K562 (cell line): ENCODE data around the gene MASP1. TPM values are rescaled to one million over a fixed set of nuclear protein-coding genes. Genes with fewer than 3 reads are reported as not detected.

Experiments used
- CHD4 ChIP-seq: fragments of 200-600 bp; sonication (generic); IDR thresholded peaks from 3 replicates; pipeline ENCODE4 v1.6.1; 2012; ENCODE audit warnings: low read depth, mild to moderate bottlenecking, mixed read lengths, low read length, inconsistent platforms; ENCODE audit not compliant: insufficient read depth, insufficient replicate concordance, poor library complexity, severe bottlenecking
- CREB3 ChIP-seq: fragments of 450-650 bp; conservative IDR thresholded peaks from 2 replicates; pipeline ENCODE4 v1.6.1; 2016; ENCODE audit warnings: missing genetic modification characterization, low read depth, mild to moderate bottlenecking, missing compliant biosample characterization, moderate library complexity
- E4F1 ChIP-seq: fragments of 250-450 bp; sonication (Bioruptor Pico); IDR thresholded peaks from 2 replicates; pipeline ENCODE4 v1.5.0; 2021; ENCODE audit warnings: mild to moderate bottlenecking, borderline replicate concordance
- IRF1 ChIP-seq: sonication (generic); formaldehyde crosslinking; IDR thresholded peaks from 2 replicates; pipeline ENCODE4 v1.8.0; 2022; ENCODE audit warnings: missing genetic modification reagents, mild to moderate bottlenecking, borderline replicate concordance
- MIER1 ChIP-seq: fragments of 450-650 bp; IDR thresholded peaks from 2 replicates; pipeline ENCODE4 v1.6.1; 2016; ENCODE audit warnings: antibody characterized with exemption, mild to moderate bottlenecking, low read depth
- NCOA6 ChIP-seq: fragments of 450-650 bp; IDR thresholded peaks from 2 replicates; pipeline ENCODE4 v1.6.1; 2017; ENCODE audit warnings: mild to moderate bottlenecking
- PRDM10 ChIP-seq: fragments of 450-650 bp; IDR thresholded peaks from 2 replicates; pipeline ENCODE4 v1.6.1; 2018; ENCODE audit not compliant: partially characterized antibody
- THAP7 ChIP-seq: fragments of 250-450 bp; sonication (Bioruptor Pico); IDR thresholded peaks from 2 replicates; pipeline ENCODE4 v1.5.0; 2021
- XRCC3 ChIP-seq: fragments of 450-650 bp; IDR thresholded peaks from 2 replicates; pipeline ENCODE4 v1.6.1; 2017; ENCODE audit warnings: mild to moderate bottlenecking, moderate library complexity
- ZNF316 ChIP-seq: fragments of 450-650 bp; IDR thresholded peaks from 2 replicates; pipeline ENCODE4 v1.6.1; 2016
- ZNF518B ChIP-seq: fragments of 250-450 bp; sonication (Bioruptor Pico); IDR thresholded peaks from 2 replicates; pipeline ENCODE4 v1.5.0; 2021; ENCODE audit warnings: mild to moderate bottlenecking, moderate library complexity
- ZNF764 ChIP-seq: fragments of 250-450 bp; sonication (Bioruptor Pico); IDR thresholded peaks from 2 replicates; pipeline ENCODE4 v1.4.0; 2020; ENCODE audit warnings: low read depth, mild to moderate bottlenecking, moderate library complexity
- polyA plus RNA-seq, 8 experiments: library from polyadenylated mRNA; depleted of rRNA in 4 of 8; stranded (reverse) in 5 of 8; unstranded in 3 of 8; fragments of >200 nt; fragmentation: Nextera tagmentation in 2 of 8; fragmentation: Illumina TruSeq in 1 of 8; extraction: Ambion mirVana in 2 of 8; extraction: Trizol in 1 of 8; gene quantifications; 2 replicates each; pipeline versions ENCODE4 v1.2.1 to v1.2.3, GENCODE V29; 2011 to 2014; ENCODE audit warnings: inconsistent platforms in 1 of 8, missing spikeins in 1 of 8
- total RNA-seq, 7 experiments: library from RNA; depleted of rRNA in 6 of 7; stranded (reverse); fragments of >200 nt in 6 of 7; fragmentation: Illumina TruSeq in 2 of 7; extraction: Trizol in 2 of 7; gene quantifications; 2 replicates each; pipeline versions ENCODE4 v1.2.1 to v1.2.3, GENCODE V29; 2011 to 2021; ENCODE audit warnings: low replicate concordance in 1 of 7

MASP1 gene
- total and polyA plus RNA-seq, 9 of the 15 experiments (the other 6 are each of a cell fraction or from before 2014, with no cell fraction given): 0.03 to 0.24 (median 0.20) TPM; not detected in 3

- TF ChIP-seq PRDM10: peak; percentile 23
- TF ChIP-seq ZNF518B (CRISPR knock-in tag): no peak
- TF ChIP-seq ZNF764 (CRISPR knock-in tag): no peak
- TF ChIP-seq NCOA6: no peak
- no peak for TF ChIP-seq CREB3 (tag)
- no peak for TF ChIP-seq E4F1 (CRISPR knock-in tag)
- TF ChIP-seq ZNF316: peak; percentile 27; the same call in 1 of the 2 replicates
- no peak for TF ChIP-seq THAP7 (CRISPR knock-in tag)
- no peak for TF ChIP-seq IRF1 (CRISPR knock-in tag)
- TF ChIP-seq MIER1: no peak
- TF ChIP-seq CHD4: no peak
- TF ChIP-seq XRCC3: no peak
These were observed 104.6 kb downstream of the MASP1 start (continued) for GRCh38 chr3:187186801-187187421.
